ENCODE results near the gene ZSWIM1. TPM values are rescaled to one million over a fixed set of nuclear protein-coding genes. Genes with fewer than 3 reads are reported as not detected.

The ZSWIM1 gene
- total RNA-seq, 1 donor from 2014 or later: 15.1 TPM

DNA sequence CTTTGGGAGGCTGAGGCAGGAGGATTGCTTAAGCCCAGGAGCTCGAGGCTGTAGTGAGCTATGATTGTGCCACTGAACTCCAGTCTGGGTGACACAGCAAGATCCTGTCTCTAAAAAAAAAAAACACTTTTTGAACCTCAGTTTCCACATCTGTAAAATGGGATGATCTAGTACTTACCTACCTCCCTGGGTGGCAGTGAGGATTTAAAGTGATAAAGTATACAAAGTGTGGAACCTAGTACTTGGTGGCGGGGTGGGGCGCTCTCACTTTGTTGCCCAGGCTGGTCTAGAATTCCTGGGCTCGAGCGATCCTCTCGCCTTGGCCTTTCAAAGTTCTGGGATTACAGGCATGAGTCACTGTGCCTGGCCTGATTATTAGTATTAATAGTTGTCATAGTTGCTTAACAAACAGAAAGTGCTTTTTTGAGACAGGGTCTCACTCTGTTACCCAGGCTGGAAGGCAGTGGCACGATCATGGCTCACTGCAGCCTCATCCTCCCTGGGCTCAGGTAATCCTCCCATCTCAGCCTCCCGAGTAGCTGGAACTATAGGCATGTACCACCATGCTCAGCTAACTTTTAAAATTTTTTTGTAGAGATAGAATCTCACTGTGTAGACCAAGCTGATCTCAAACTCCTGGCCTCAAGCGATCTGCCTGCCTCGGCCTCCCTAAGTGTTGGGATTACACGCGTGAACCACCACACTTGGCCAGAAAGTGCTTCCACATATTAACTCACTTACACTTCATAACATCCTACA, 37.9 kb downstream of the ZSWIM1 start:
- Mint-ChIP-seq H3K27ac (no peak overlapping the region), H3K4me1 (peaks cover 5% of the 10 kb centered on the region), H3K9me3 (no peaks in the 10 kb centered on the region), H3K27me3 (peaks cover 33% of the 10 kb centered on the region), H3K36me3 (ENCODE audit: low read depth) (no peaks in the 10 kb centered on the region), H3K4me3 (no peak overlapping the region)
- POLR2A ChIA-PET: no interaction called here
- CTCF ChIA-PET: no interaction called here
- TF ChIP-seq, protein P1, sequence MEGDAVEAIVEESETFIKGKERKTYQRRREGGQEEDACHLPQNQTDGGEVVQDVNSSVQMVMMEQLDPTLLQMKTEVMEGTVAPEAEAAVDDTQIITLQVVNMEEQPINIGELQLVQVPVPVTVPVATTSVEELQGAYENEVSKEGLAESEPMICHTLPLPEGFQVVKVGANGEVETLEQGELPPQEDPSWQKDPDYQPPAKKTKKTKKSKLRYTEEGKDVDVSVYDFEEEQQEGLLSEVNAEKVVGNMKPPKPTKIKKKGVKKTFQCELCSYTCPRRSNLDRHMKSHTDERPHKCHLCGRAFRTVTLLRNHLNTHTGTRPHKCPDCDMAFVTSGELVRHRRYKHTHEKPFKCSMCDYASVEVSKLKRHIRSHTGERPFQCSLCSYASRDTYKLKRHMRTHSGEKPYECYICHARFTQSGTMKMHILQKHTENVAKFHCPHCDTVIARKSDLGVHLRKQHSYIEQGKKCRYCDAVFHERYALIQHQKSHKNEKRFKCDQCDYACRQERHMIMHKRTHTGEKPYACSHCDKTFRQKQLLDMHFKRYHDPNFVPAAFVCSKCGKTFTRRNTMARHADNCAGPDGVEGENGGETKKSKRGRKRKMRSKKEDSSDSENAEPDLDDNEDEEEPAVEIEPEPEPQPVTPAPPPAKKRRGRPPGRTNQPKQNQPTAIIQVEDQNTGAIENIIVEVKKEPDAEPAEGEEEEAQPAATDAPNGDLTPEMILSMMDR (IDR thresholded peaks at IDR 0.05): no peak
- no peak for ATAC-seq (ENCODE audit: low read depth)
- intact Hi-C loops (cut with micrococcal nuclease): no loop called here
- no peak for DNase-seq

DNA sequence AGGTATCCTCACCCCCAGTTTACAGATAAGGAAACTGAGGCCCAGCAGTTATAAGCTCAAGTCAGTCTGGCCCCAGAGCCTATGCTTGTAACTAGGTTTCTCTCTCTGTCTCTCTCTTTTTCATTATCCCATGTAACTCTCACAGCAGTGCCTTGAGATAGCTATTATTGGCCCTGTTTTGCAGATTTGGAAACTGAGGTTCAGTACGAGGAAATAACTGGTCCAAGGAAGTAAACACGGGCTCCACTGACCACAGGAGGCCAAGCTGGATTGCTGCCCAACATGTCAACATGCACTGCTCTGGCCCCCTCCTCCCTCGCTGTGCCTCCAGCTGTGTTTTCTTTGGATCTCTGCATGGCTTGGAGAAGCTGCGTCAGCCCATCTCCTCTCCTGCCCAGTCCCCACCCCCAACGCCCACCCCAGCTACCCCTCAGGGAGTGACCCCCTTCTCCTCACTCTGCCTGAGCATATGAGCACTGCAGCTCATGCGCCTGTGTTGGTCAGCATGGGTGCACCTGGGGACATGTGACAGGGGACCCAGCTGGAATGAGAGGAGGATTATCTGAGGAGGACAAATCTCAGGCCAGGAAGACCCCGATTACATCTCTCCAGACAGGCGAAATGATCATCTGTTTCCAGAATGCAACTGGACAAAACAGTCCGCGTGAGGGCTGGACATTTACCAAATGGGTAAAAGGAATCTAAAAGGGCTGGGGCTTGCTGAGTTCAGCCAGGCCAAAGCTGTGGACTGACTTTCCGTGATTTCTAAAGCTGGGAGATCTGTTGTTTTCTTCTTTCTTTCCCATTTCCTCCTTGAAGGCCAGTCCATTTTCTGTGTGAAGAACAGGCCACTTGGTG, 38.7 kb downstream of the ZSWIM1 start:
- Mint-ChIP-seq H3K4me1 (no peaks in the 10 kb centered on the region), H3K27ac (no peak overlapping the region), H3K4me3 (no peak overlapping the region), H3K27me3 (peaks cover 29% of the 10 kb centered on the region), H3K36me3 (ENCODE audit: low read depth) (no peaks in the 10 kb centered on the region), H3K9me3 (no peaks in the 10 kb centered on the region)
- no peak for DNase-seq
- intact Hi-C loops (cut with micrococcal nuclease): no loop called here
- CTCF ChIA-PET: no interaction called here
- TF ChIP-seq, protein P1 (IDR thresholded peaks at IDR 0.05): no peak
- POLR2A ChIA-PET: no interaction called here
- ATAC-seq (ENCODE audit: low read depth): no peak

DNA sequence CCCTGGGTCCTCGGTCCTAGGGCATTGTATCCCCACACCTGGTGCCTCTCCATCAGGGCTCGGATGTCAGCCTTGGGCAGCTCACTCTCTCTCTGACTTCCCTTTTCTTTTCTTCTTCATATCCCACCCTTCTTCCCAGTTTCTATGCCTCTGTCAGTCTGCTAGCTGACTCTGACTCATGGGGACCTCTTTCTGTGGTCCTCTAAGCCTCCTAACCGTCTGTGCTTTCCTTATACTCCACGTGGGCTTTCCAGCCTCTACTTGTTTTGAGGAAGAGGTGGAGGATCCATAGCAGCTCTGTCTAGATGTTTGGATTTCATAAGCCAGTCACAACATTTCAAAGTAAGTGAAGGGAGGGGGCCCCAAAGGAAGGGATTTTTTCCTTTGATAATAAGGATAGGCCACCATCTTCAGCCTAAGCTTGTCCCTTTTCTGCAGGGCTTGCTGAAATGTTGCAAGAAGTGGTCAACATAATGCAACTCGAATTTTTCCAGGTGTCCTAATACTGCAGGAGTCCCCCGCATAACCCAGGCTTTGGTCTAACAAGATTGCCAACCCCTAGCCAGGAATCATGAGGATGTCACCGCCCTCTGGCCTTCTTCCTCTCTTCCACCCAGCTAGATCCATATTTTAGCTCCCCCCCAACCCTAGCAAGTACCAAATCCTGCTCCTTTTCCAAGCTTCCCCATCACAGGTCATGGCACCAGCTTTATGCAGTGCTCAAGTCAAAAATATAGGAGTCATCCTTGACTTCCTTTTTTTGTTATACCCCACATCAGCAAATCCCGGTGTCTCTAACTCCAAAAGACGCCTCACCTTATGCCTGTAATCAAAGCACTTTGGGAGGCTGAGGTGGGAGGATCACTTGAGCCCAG, 39.7 kb downstream of the ZSWIM1 start:
- DNase-seq (no peak), ATAC-seq (ENCODE audit: low read depth) (no peak)
- Mint-ChIP-seq H3K27me3 (peaks cover 29% of the 10 kb centered on the region), H3K9me3 (no peaks in the 10 kb centered on the region), H3K4me3 (no peak overlapping the region), H3K27ac (no peak overlapping the region), H3K4me1 (no peaks in the 10 kb centered on the region), H3K36me3 (ENCODE audit: low read depth) (no peaks in the 10 kb centered on the region)
- ChIA-PET CTCF (no interaction called here), POLR2A (no interaction called here)
- TF ChIP-seq, protein P1 (IDR thresholded peaks at IDR 0.05): no peak
- intact Hi-C loops (cut with micrococcal nuclease): no loop called here

DNA sequence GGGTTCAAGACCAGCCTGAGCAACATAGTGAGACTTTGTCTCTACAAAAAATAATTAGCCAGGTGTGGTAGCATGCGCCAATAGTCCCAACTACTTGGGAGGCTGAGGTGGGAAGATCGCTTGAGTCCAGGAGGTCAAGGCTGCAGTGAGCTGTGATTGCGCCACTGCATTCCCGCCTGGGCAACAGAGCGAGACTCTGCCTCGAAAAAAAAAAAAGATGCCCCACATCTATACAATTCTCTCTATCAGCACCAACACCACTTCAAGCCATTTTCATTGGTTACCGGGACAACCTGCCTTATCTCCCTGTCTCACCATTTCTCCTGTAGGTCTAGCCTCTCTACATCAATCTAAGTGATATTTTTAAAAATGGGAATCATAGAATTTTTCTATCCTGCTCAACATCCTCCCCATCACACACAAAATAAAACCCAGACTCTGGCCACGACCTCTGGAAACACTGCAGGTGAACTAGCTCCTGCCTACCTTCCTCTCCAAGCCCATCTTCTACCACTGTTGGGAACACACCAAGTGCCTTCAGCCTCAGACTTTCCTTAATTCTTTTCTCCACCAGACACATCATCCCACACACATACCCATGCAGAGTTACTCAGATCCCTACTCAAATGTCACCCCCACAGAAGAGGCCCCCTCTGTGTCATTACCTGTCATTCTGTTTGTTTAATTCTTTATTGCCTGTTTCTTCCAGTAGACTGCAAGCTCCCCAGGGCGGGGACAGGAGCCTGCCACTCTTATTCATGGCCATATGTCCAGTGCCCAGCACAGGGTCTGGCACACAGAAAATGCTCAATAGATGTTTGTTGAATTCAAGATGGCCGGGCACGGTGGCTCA, 40.5 kb downstream of the ZSWIM1 start:
- TF ChIP-seq, protein P1 (IDR thresholded peaks at IDR 0.05): no peak
- Mint-ChIP-seq H3K36me3 (ENCODE audit: low read depth) (no peaks in the 10 kb centered on the region), H3K27ac (no peak overlapping the region), H3K27me3 (peaks cover 23% of the 10 kb centered on the region), H3K9me3 (no peaks in the 10 kb centered on the region), H3K4me1 (no peaks in the 10 kb centered on the region), H3K4me3 (no peak overlapping the region)
- no peak for DNase-seq
- intact Hi-C loops (cut with micrococcal nuclease): no loop called here
- CTCF ChIA-PET: no interaction called here
- POLR2A ChIA-PET: no interaction called here
- ATAC-seq (ENCODE audit: low read depth): no peak
